BLaER1 (cell line): ENCODE results near the gene TMPRSS4.

Experiments used
- H3K27ac ChIP-seq: shearing (Covaris generic); formaldehyde crosslinking; 2 replicates; pipeline ENCODE4 v1.8.1; 2022
- H3K27me3 ChIP-seq: shearing (Covaris generic); formaldehyde crosslinking; 2 replicates; pipeline ENCODE4 v1.8.1; 2022
- H3K36me3 ChIP-seq: shearing (Covaris generic); formaldehyde crosslinking; 2 replicates; pipeline ENCODE4 v1.8.1; 2022
- H3K4me1 ChIP-seq: shearing (Covaris generic); formaldehyde crosslinking; 2 replicates; pipeline ENCODE4 v1.8.1; 2022
- H3K4me2 ChIP-seq: shearing (Covaris generic); formaldehyde crosslinking; 2 replicates; pipeline ENCODE4 v1.8.1; 2022
- H3K4me3 ChIP-seq: shearing (Covaris generic); formaldehyde crosslinking; 2 replicates; pipeline ENCODE4 v1.8.1; 2022
- H3K9ac ChIP-seq: shearing (Covaris generic); formaldehyde crosslinking; 2 replicates; pipeline ENCODE4 v1.8.1; 2022
- H3K9me3 ChIP-seq: shearing (Covaris generic); formaldehyde crosslinking; 2 replicates; pipeline ENCODE4 v1.8.1; 2022
- H4K20me1 ChIP-seq: shearing (Covaris generic); formaldehyde crosslinking; 2 replicates; pipeline ENCODE4 v1.8.1; 2022
- Cebpa-rat ChIP-seq: shearing (Covaris generic); IDR thresholded peaks from 2 replicates; pipeline ENCODE4 v1.8.1; 2022

Gene TMPRSS4

DNA sequence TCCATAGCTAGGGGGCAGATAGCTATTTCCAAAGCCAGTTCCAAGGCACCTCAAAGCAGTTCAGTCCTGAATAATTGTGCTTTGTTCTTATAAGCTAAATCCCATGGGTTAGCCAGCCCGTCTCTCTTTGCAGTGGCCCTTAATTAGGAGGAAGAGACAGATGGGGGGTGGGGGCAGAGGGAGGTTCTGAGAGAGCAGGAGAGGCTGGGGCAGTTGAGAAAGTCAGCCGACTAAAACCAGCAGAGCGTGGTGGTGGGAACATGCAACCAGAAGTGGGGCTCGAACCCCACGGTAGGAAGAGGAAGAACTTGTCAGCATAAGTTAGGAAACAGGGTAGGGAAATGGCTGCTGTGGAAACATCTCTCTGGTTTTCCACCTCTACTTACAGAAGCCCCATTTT, 86.6 kb downstream of the TMPRSS4 start:
- Histone ChIP-seq H4K20me1 (no peaks in the 10 kb centered on the region), H3K4me3 (no peak overlapping the region), H3K9me3 (no peaks in the 10 kb centered on the region), H3K4me1 (peaks cover 7% of the 10 kb centered on the region; the same call in 1 of the 2 replicates), H3K27ac (no peak overlapping the region), H3K36me3 (no peaks in the 10 kb centered on the region), H3K27me3 (peaks cover 13% of the 10 kb centered on the region), H3K9ac (no peak overlapping the region), H3K4me2 (no peak overlapping the region)
- TF ChIP-seq Cebpa-rat: no peak

GRCh38 chr11:118164885-118165284, 88.0 kb downstream of the TMPRSS4 start:
- Histone ChIP-seq H3K9me3 (no peaks in the 10 kb centered on the region), H3K27me3 (no peaks in the 10 kb centered on the region), H3K27ac (no peak overlapping the region), H4K20me1 (no peaks in the 10 kb centered on the region), H3K36me3 (no peaks in the 10 kb centered on the region), H3K4me1 (peaks cover 7% of the 10 kb centered on the region; the same call in 1 of the 2 replicates), H3K4me2 (no peak overlapping the region), H3K4me3 (no peak overlapping the region), H3K9ac (no peak overlapping the region)
- TF ChIP-seq Cebpa-rat: no peak

DNA sequence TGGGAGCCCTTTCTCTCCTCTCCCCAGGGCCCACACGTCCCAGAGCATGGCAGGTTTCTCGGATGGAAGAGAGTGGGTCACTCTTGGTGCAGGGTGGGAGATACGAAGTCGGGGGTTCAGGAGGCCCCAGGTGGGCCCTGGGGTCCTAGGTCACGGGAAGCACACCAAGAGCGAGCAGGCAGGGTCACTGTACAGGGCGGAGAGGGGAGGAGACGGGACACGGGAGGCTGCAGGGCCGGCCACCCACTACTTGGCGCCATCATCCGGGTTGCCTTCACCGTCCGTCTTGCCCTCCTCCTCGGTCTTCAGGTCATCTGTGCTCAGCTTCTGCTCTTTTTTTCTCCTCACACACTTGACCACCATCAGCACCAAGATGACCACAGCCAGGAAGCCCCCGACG, 89.8 kb downstream of the TMPRSS4 start:
- TF ChIP-seq Cebpa-rat: no peak
- no peaks in the 10 kb centered on the region for H3K36me3 ChIP-seq
- H3K4me2 ChIP-seq: no peak overlapping the region
- H3K27ac ChIP-seq: no peak overlapping the region
- H3K9me3 ChIP-seq: no peaks in the 10 kb centered on the region
- H3K4me1 ChIP-seq: peaks cover 7% of the 10 kb centered on the region; the same call in 1 of the 2 replicates
- H3K4me3 ChIP-seq: no peak overlapping the region
- H3K9ac ChIP-seq: no peak overlapping the region
- no peaks in the 10 kb centered on the region for H4K20me1 ChIP-seq
- no peaks in the 10 kb centered on the region for H3K27me3 ChIP-seq

- H3K9ac ChIP-seq: no peak overlapping the region
- no peak overlapping the region for H3K4me2 ChIP-seq
- H3K36me3 ChIP-seq: no peaks in the 10 kb centered on the region
- H3K27me3 ChIP-seq: no peaks in the 10 kb centered on the region
- no peak for TF ChIP-seq Cebpa-rat
- no peaks in the 10 kb centered on the region for H3K9me3 ChIP-seq
- no peak overlapping the region for H3K27ac ChIP-seq
- H3K4me1 ChIP-seq: peaks cover 7% of the 10 kb centered on the region; the same call in 1 of the 2 replicates
- H3K4me3 ChIP-seq: no peak overlapping the region
- no peaks in the 10 kb centered on the region for H4K20me1 ChIP-seq
Measured at GRCh38 chr11:118167253-118167652, 90.4 kb downstream of the TMPRSS4 start.

DNA sequence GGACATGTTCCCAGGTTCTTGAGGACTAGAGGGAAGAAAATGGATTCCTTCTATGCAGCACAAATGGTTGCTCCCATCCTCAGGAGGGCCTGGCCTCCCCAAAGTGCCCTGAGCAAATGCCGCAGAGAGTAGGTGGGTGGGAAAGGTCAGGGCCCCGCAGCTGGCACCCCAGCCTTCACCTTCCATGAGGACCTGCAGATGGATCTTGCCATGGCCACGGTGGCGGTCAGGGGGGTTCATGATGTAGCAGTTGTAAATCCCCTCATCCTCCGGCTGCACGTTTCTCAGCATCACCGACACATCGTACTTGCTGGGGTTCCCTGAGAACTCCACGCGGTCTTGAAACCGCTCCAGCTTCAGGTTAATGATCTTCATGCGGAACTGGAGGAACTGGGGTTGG, 91.0 kb downstream of the TMPRSS4 start:
- Histone ChIP-seq H3K27ac (no peak overlapping the region), H3K36me3 (no peaks in the 10 kb centered on the region), H3K9me3 (no peaks in the 10 kb centered on the region), H3K9ac (no peak overlapping the region), H3K4me3 (no peak overlapping the region), H3K27me3 (no peaks in the 10 kb centered on the region), H3K4me2 (no peak overlapping the region), H4K20me1 (no peaks in the 10 kb centered on the region), H3K4me1 (peaks cover 7% of the 10 kb centered on the region; the same call in 1 of the 2 replicates)
- TF ChIP-seq Cebpa-rat: no peak

GRCh38 chr11:118168316-118168715, 91.4 kb downstream of the TMPRSS4 start:
- Histone ChIP-seq H4K20me1 (no peaks in the 10 kb centered on the region), H3K27ac (no peak overlapping the region), H3K36me3 (no peaks in the 10 kb centered on the region), H3K4me2 (no peak overlapping the region), H3K27me3 (no peaks in the 10 kb centered on the region), H3K9me3 (no peaks in the 10 kb centered on the region), H3K9ac (no peak overlapping the region), H3K4me1 (peaks cover 4% of the 10 kb centered on the region; the same call in 1 of the 2 replicates), H3K4me3 (no peak overlapping the region)
- no peak for TF ChIP-seq Cebpa-rat

- H3K27ac ChIP-seq: no peak overlapping the region
- no peak for TF ChIP-seq Cebpa-rat
- no peaks in the 10 kb centered on the region for H4K20me1 ChIP-seq
- H3K27me3 ChIP-seq: no peaks in the 10 kb centered on the region
- no peak overlapping the region for H3K4me3 ChIP-seq
- no peak overlapping the region for H3K9ac ChIP-seq
- H3K36me3 ChIP-seq: no peaks in the 10 kb centered on the region
- 0 out of 2 replicates have a peak, but pooled peaks cover under 1% of the 10 kb centered on the region for H3K4me1 ChIP-seq
- H3K9me3 ChIP-seq: no peaks in the 10 kb centered on the region
- H3K4me2 ChIP-seq: no peak overlapping the region
Measured at GRCh38 chr11:118168751-118169150, 91.9 kb downstream of the TMPRSS4 start.

- no peak for TF ChIP-seq Cebpa-rat
- H3K27ac ChIP-seq: no peak overlapping the region
Measured at GRCh38 chr11:118169300-118170140, 92.6 kb downstream of the TMPRSS4 start.

GRCh38 chr11:118170231-118170630, 93.4 kb downstream of the TMPRSS4 start:
- Histone ChIP-seq H3K36me3 (no peaks in the 10 kb centered on the region), H3K27ac (no peak overlapping the region), H3K9ac (no peak overlapping the region), H3K4me1 (no peaks in the 10 kb centered on the region), H4K20me1 (no peaks in the 10 kb centered on the region), H3K9me3 (no peaks in the 10 kb centered on the region), H3K4me3 (no peak overlapping the region), H3K4me2 (no peak overlapping the region), H3K27me3 (no peaks in the 10 kb centered on the region)
- no peak for TF ChIP-seq Cebpa-rat

More at GRCh38 chr11:118169300-118170140, 92.6 kb downstream of the TMPRSS4 start:
- Histone ChIP-seq H3K36me3 (no peaks in the 10 kb centered on the region), H3K4me3 (no peak overlapping the region), H3K4me2 (no peak overlapping the region), H4K20me1 (no peaks in the 10 kb centered on the region), H3K27me3 (no peaks in the 10 kb centered on the region), H3K4me1 (no peaks in the 10 kb centered on the region), H3K9me3 (no peaks in the 10 kb centered on the region), H3K9ac (no peak overlapping the region)

- TF ChIP-seq Cebpa-rat: no peak
- H3K27me3 ChIP-seq: no peaks in the 10 kb centered on the region
- H3K4me1 ChIP-seq: peaks cover 6% of the 10 kb centered on the region
- no peak overlapping the region for H3K27ac ChIP-seq
- no peak overlapping the region for H3K4me2 ChIP-seq
- no peaks in the 10 kb centered on the region for H3K9me3 ChIP-seq
- no peak overlapping the region for H3K9ac ChIP-seq
- H3K36me3 ChIP-seq: no peaks in the 10 kb centered on the region
- no peaks in the 10 kb centered on the region for H4K20me1 ChIP-seq
- H3K4me3 ChIP-seq: no peak overlapping the region
Measured at GRCh38 chr11:118170882-118171268, 94.0 kb downstream of the TMPRSS4 start.
